ENCODE results near the gene UBE2I.

GRCh38 chr16:1305823-1306222, 3.6 kb upstream of the UBE2I start:
- TF ChIP-seq CTCF (conservative IDR thresholded peaks at IDR 0.05; ENCODE audit: low read depth, low read length) (no peak), EZH2 (IDR thresholded peaks at IDR 0.05; ENCODE audit: borderline replicate concordance, low read depth, low read length, poor library complexity, severe bottlenecking) (no peak)

Data from A673 (cell line).